OCI-LY7 (cell line): ENCODE measurements around the gene JAKMIP2. TPM values are rescaled to one million over a fixed set of nuclear protein-coding genes. Genes with fewer than 3 reads are reported as not detected.

Experiments
- BruUV-seq: library from RNA; stranded (reverse); fragments of 400-500 nt; replicated peaks from 2 replicates; lab custom pipeline; 2021; lab: Mats Ljungman, UMichigan
- CTCF ChIA-PET: fragments of 300-600 bp; sonication (Branson Sonifier 250); formaldehyde crosslinking; loops from one replicate; lab custom pipeline; 2022; ENCODE audit warnings: antibody characterized with exemption; ENCODE audit not compliant: unreplicated experiment; lab: Charles Lee
- POLR2A ChIA-PET: fragments of 300-600 bp; sonication (Branson Sonifier 250); formaldehyde crosslinking; loops from one replicate; lab custom pipeline; 2022; ENCODE audit warnings: antibody characterized with exemption; lab: Charles Lee
- DNase-seq: peaks from one replicate; pipeline ENCODE4 v3.0.0-alpha.2; 2015; ENCODE audit warnings: low spot score
- H2AFZ ChIP-seq: fragments of 200-600 bp; sonication (generic), shearing (Covaris generic); 2 replicates; pipeline ENCODE4 v1.6.1; 2014; ENCODE audit warnings: mild to moderate bottlenecking, antibody characterized with exemption, low read length, moderate library complexity
- H3K27ac ChIP-seq: fragments of 200-600 bp; sonication (generic); 2 replicates; pipeline ENCODE4 v1.5.1; 2014; ENCODE audit warnings: mixed run types, low read depth, mild to moderate bottlenecking, moderate library complexity, low read length, inconsistent platforms; ENCODE audit not compliant: poor library complexity, severe bottlenecking
- H3K36me3 ChIP-seq: fragments of 200-600 bp; sonication (generic); 2 replicates; pipeline ENCODE4 v1.6.1; 2014; ENCODE audit warnings: mild to moderate bottlenecking, antibody characterized with exemption, low read length, moderate library complexity, mixed read lengths; ENCODE audit not compliant: insufficient read depth
- H3K4me1 ChIP-seq: fragments of 200-600 bp; sonication (generic); 2 replicates; pipeline ENCODE4 v1.5.1; 2014; ENCODE audit warnings: mild to moderate bottlenecking, low read length; ENCODE audit not compliant: insufficient read depth, poor library complexity, severe bottlenecking
- H3K4me2 ChIP-seq: fragments of 200-600 bp; sonication (generic); 2 replicates; pipeline ENCODE4 v1.6.1; 2014; ENCODE audit warnings: mild to moderate bottlenecking, low read length
- H3K4me3 ChIP-seq: fragments of 200-600 bp; sonication (generic); 2 replicates; pipeline ENCODE4 v1.5.1; 2014; ENCODE audit warnings: mild to moderate bottlenecking, low read depth, low read length; ENCODE audit not compliant: poor library complexity, severe bottlenecking
- H3K79me2 ChIP-seq: fragments of 200-600 bp; sonication (generic); 2 replicates; pipeline ENCODE4 v1.6.1; 2016; ENCODE audit warnings: low read depth, mild to moderate bottlenecking, low read length, moderate library complexity, mixed read lengths; ENCODE audit not compliant: insufficient read depth
- H3K9me2 ChIP-seq: fragments of 200-600 bp; sonication (generic); 2 replicates; pipeline ENCODE4 v1.6.1; 2016; ENCODE audit warnings: mild to moderate bottlenecking, low read length, mixed read lengths; ENCODE audit not compliant: insufficient read depth
- H3K9me3 ChIP-seq: fragments of 200-600 bp; sonication (generic); 2 replicates; pipeline ENCODE4 v1.6.1; 2014; ENCODE audit warnings: mild to moderate bottlenecking, mixed run types, low read length, mixed read lengths
- H4K20me1 ChIP-seq: fragments of 200-600 bp; sonication (generic); 2 replicates; pipeline ENCODE4 v1.6.1; 2014; ENCODE audit warnings: mild to moderate bottlenecking, antibody characterized with exemption, low read length, moderate library complexity, mixed read lengths; ENCODE audit not compliant: insufficient read depth
- CTCF ChIP-seq: fragments of 200-600 bp; sonication (generic); conservative IDR thresholded peaks from 2 replicates; pipeline ENCODE4 v1.5.1; 2014; ENCODE audit warnings: mild to moderate bottlenecking, antibody characterized with exemption, low read length, moderate library complexity, mixed read lengths
- EZH2phosphoT487 ChIP-seq: fragments of 200-600 bp; sonication (generic); IDR thresholded peaks from 2 replicates; pipeline ENCODE4 v1.6.1; 2018; ENCODE audit warnings: low read depth, borderline replicate concordance, mild to moderate bottlenecking, mixed run types, antibody characterized with exemption, low read length, moderate library complexity, mixed read lengths
- intact Hi-C: fragments of 100-400 bp; cut with micrococcal nuclease; formaldehyde crosslinking; loops from one replicate; pipeline ENCODE4 v1.10.0; 2022; ENCODE audit not compliant: unreplicated experiment
- total RNA-seq, 2 experiments: library from RNA; depleted of rRNA in 1 of 2; stranded (reverse); fragments of >200 nt in 1 of 2; shearing (Covaris generic) in 1 of 2; gene quantifications; 2 replicates each; pipeline ENCODE4 v1.2.3, GENCODE V29; 2014 to 2022

JAKMIP2 gene
- total RNA-seq, 2 experiments from 2014 or later, result 4.0 to 14.5 TPM

- no peaks in the 10 kb centered on the region for H3K36me3 ChIP-seq
- ChIA-PET POLR2A (interaction anchor here (2.5 kb wide), 1 partner anchor 12 kb away, joined by 6 read pairs; no protein-coding TSS in a partner anchor), CTCF (no interaction called here)
- no peaks in the 10 kb centered on the region for H3K79me2 ChIP-seq
- H3K4me2 ChIP-seq, result no peak overlapping the region
- no peak overlapping the region for H3K27ac ChIP-seq
- BruUV-seq, result no TSS peak
- no peak overlapping the region for H3K4me3 ChIP-seq
- TF ChIP-seq EZH2phosphoT487 (no peak), CTCF (no peak)
- H3K9me3 ChIP-seq, result no peaks in the 10 kb centered on the region
- H3K4me1 ChIP-seq, result no peaks in the 10 kb centered on the region
- H4K20me1 ChIP-seq, result no peaks in the 10 kb centered on the region
- no peaks in the 10 kb centered on the region for H3K9me2 ChIP-seq
- intact Hi-C loops, result no loop called here
- DNase-seq, result no peak
- no peak overlapping the region for H2AFZ ChIP-seq
Measured at GRCh38 chr5:147611483-147611882, 171.0 kb downstream of the JAKMIP2 start.

GRCh38 chr5:147610798-147611197 is 171.7 kb downstream of the JAKMIP2 start:
- CTCF ChIA-PET, result no interaction called here
- Histone ChIP-seq H4K20me1 (no peaks in the 10 kb centered on the region), H3K9me2 (no peaks in the 10 kb centered on the region), H3K4me2 (no peak overlapping the region), H3K4me1 (no peaks in the 10 kb centered on the region), H3K27ac (no peak overlapping the region), H3K9me3 (no peaks in the 10 kb centered on the region), H3K79me2 (no peaks in the 10 kb centered on the region), H3K36me3 (no peaks in the 10 kb centered on the region), H3K4me3 (no peak overlapping the region), H2AFZ (no peak overlapping the region)
- no TSS peak for BruUV-seq
- no peak for TF ChIP-seq EZH2phosphoT487
- no peak for TF ChIP-seq CTCF
- POLR2A ChIA-PET, result interaction anchor here (0.6 to 2.5 kb wide), 2 partner anchors 12 to 13 kb away, joined by 3 to 6 read pairs; no protein-coding TSS in a partner anchor
- DNase-seq, result no peak
- intact Hi-C loops, result no loop called here

- TF ChIP-seq CTCF (no peak), EZH2phosphoT487 (no peak)
- no peaks in the 10 kb centered on the region for H3K9me2 ChIP-seq
- CTCF ChIA-PET, result no interaction called here
- BruUV-seq, result no TSS peak
- no peaks in the 10 kb centered on the region for H3K36me3 ChIP-seq
- no peaks in the 10 kb centered on the region for H3K4me1 ChIP-seq
- H3K27ac ChIP-seq, result no peak overlapping the region
- H3K4me2 ChIP-seq, result no peak overlapping the region
- H4K20me1 ChIP-seq, result no peaks in the 10 kb centered on the region
- H3K9me3 ChIP-seq, result no peaks in the 10 kb centered on the region
- no peak overlapping the region for H2AFZ ChIP-seq
- H3K4me3 ChIP-seq, result no peak overlapping the region
- H3K79me2 ChIP-seq, result no peaks in the 10 kb centered on the region
- intact Hi-C loops, result no loop called here
- DNase-seq, result no peak
- POLR2A ChIA-PET, result interaction anchor here (0.6 kb wide), 1 partner anchor 421 kb away, joined by 7 read pairs; no protein-coding TSS in a partner anchor
Measured at GRCh38 chr5:147601652-147602051, 180.9 kb downstream of the JAKMIP2 start.
